Breast epithelium (tissue), 3 donors: Measurements from ENCODE around the gene CCDC149.

Experiments used
- CTCF ChIP-seq, 3 donors: fragments of 450-650 bp; IDR thresholded peaks; one replicate each; pipeline ENCODE4 v1.5.1; 2016 to 2017; ENCODE audit warnings: antibody characterized with exemption in 3 of 3, mild to moderate bottlenecking in 3 of 3, moderate library complexity in 3 of 3
- POLR2A ChIP-seq: fragments of 450-650 bp; IDR thresholded peaks from one replicate; pipeline ENCODE4 v1.6.1; 2016; ENCODE audit warnings: antibody characterized with exemption, mild to moderate bottlenecking, moderate library complexity
- POLR2AphosphoS5 ChIP-seq, 3 donors: sonication (generic); formaldehyde crosslinking; IDR thresholded peaks; one replicate each; pipeline ENCODE4 v1.6.1; 2017; ENCODE audit warnings: antibody characterized with exemption in 3 of 3

- TF ChIP-seq CTCF (IDR thresholded peaks at IDR 0.05), result no peak
- no peak for TF ChIP-seq POLR2A
- no peak for TF ChIP-seq POLR2AphosphoS5 (IDR thresholded peaks at IDR 0.05)
Observed at GRCh38 chr4:24807611-24808010, 105.2 kb downstream of the CCDC149 start.
